ENCODE data around the gene NF2. TPM values are rescaled to one million over a fixed set of nuclear protein-coding genes. Genes with fewer than 3 reads are reported as not detected.

Gene NF2
- total and polyA plus RNA-seq, 2 of the 8 experiments (the other 6 are each of a cell fraction or from before 2014, with no cell fraction given) = 17.6 to 53.6 TPM

GRCh38 chr22:29584975-29585374 lies 18.5 kb upstream of the NF2 start (continued):
- no peak for TF ChIP-seq CHD7 (IDR thresholded peaks at IDR 0.05; ENCODE audit: insufficient replicate concordance, low read length)
- TF ChIP-seq CHD1 (IDR thresholded peaks at IDR 0.05; ENCODE audit: low read depth, low read length) = no peak
- TF ChIP-seq RFX5 (IDR thresholded peaks at IDR 0.05; ENCODE audit: borderline replicate concordance, low read depth, low read length) = no peak
- TF ChIP-seq KDM5A (IDR thresholded peaks at IDR 0.05; ENCODE audit: low read length) = no peak
- no peak for TF ChIP-seq ATF2 (IDR thresholded peaks at IDR 0.05; ENCODE audit: low read length)
- TF ChIP-seq ZNF274 (IDR thresholded peaks at IDR 0.05; ENCODE audit: borderline replicate concordance, extremely low read depth, low read length) = no peak
